M059J (cell line): ENCODE data around the gene BANF1. TPM values are rescaled to one million over a fixed set of nuclear protein-coding genes. Genes with fewer than 3 reads are reported as not detected.
A peak's percentile ranks its signal among the peaks of the same experiment; 100 is the strongest.

Experiments used
- DNase-seq: peaks from one replicate; pipeline ENCODE4 v3.0.0-alpha.2; 2012; ENCODE audit warnings: low read depth
- total RNA-seq: library from RNA; depleted of rRNA; stranded (reverse); fragments of >200 nt; shearing (Covaris generic); gene quantifications from 2 replicates; pipeline ENCODE4 v1.2.3, GENCODE V29; 2014; rRNA removed

Gene BANF1
- total RNA-seq, 1 experiment from 2014 or later = 106 TPM

- no peak for DNase-seq
These were observed 35.0 kb downstream of the BANF1 start for GRCh38 chr11:66037327-66037726.

GRCh38 chr11:66039765-66040164 is 37.5 kb downstream of the BANF1 start:
- DNase-seq = no peak

GRCh38 chr11:66042227-66042995 is 40.1 kb downstream of the BANF1 start:
- no peak for DNase-seq

GRCh38 chr11:66042996-66043906 is 40.9 kb downstream of the BANF1 start:
- DNase-seq = no peak

- DNase-seq = no peak
These were observed 42.5 kb downstream of the BANF1 start for GRCh38 chr11:66044757-66045156.

- peak; percentile 59 for DNase-seq
These were observed 42.9 kb downstream of the BANF1 start for GRCh38 chr11:66045177-66045639.

- no peak for DNase-seq
These were observed 44.6 kb downstream of the BANF1 start for GRCh38 chr11:66046901-66047300.

- DNase-seq = peak; percentile 50
These were observed 45.5 kb downstream of the BANF1 start for GRCh38 chr11:66047541-66048365.

- DNase-seq = no peak
These were observed 46.4 kb downstream of the BANF1 start, which contains the start of gene GAL3ST3 for GRCh38 chr11:66048547-66049323. Gene GAL3ST3, minus strand, starts transcription at chr11:66049161. Its CDS starts 3,746 bp downstream, at chr11:66045415.

- DNase-seq = peak; percentile 23
These were observed 48.4 kb downstream of the BANF1 start for GRCh38 chr11:66050581-66051231.

GRCh38 chr11:66051371-66051765 is 49.1 kb downstream of the BANF1 start:
- no peak for DNase-seq

GRCh38 chr11:66051766-66052663 is 49.7 kb downstream of the BANF1 start, which contains the start of gene SF3B2:
Gene SF3B2, plus strand, starts transcription at chr11:66052364. Its CDS starts 21 bp downstream, at chr11:66052385.
- peak; percentile 99 for DNase-seq

- DNase-seq = no peak
These were observed 50.3 kb downstream of the BANF1 start for GRCh38 chr11:66052664-66052982.

Other genes with a start within 250 kb of the BANF1 start
- 5.9 and 13.0 TPM in 2 replicates for gene AP5B1, start 221.5 kb upstream of the BANF1 start, total RNA-seq
- not detected in 2 replicates for gene OVOL1, start 215.4 kb upstream of the BANF1 start, total RNA-seq
- 0.12 TPM in 1 of 2 replicates, not detected in the other for gene SNX32, start 168.5 kb upstream of the BANF1 start, total RNA-seq
- gene CFL1, start 144.3 kb upstream of the BANF1 start, total RNA-seq = 1,801 and 2,276 TPM in 2 replicates
- 22.7 and 42.4 TPM in 2 replicates for gene MUS81, start 142.1 kb upstream of the BANF1 start, total RNA-seq
- gene EFEMP2, start 129.7 kb upstream of the BANF1 start, total RNA-seq = 14.4 and 25.3 TPM in 2 replicates
- gene CTSW, start 122.7 kb upstream of the BANF1 start, total RNA-seq = 0.49 and 1.5 TPM in 2 replicates
- gene FIBP, start 114.0 kb upstream of the BANF1 start, total RNA-seq = 149 and 165 TPM in 2 replicates
- 57.1 and 95.3 TPM in 2 replicates for gene CCDC85B, start 111.8 kb upstream of the BANF1 start, total RNA-seq
- gene FOSL1, start 102.1 kb upstream of the BANF1 start, total RNA-seq = 253 and 286 TPM in 2 replicates
- gene C11orf68, start 83.4 kb upstream of the BANF1 start, total RNA-seq = 39.1 and 47.9 TPM in 2 replicates
- 456 and 489 TPM in 2 replicates for gene DRAP1, start 83.1 kb upstream of the BANF1 start, total RNA-seq
- gene TSGA10IP, start 57.0 kb upstream of the BANF1 start, total RNA-seq = not detected in 2 replicates
- gene SART1, start 40.8 kb upstream of the BANF1 start, total RNA-seq = 60.3 and 102 TPM in 2 replicates
- gene EIF1AD, start 346 bp upstream of the BANF1 start, total RNA-seq = 46.0 and 46.9 TPM in 2 replicates
- gene CST6, start 9.5 kb downstream of the BANF1 start, total RNA-seq = 0.20 TPM in 1 of 2 replicates, not detected in the other
- gene CATSPER1, start 24.0 kb downstream of the BANF1 start, total RNA-seq = 1.6 TPM in 2 replicates
- gene GAL3ST3, start 46.7 kb downstream of the BANF1 start, total RNA-seq = not detected in 2 replicates
- gene SF3B2, start 49.9 kb downstream of the BANF1 start, total RNA-seq = 164 and 233 TPM in 2 replicates
- 24.2 and 32.7 TPM in 2 replicates for gene PACS1, start 67.8 kb downstream of the BANF1 start, total RNA-seq